Left ventricle myocardium inferior (tissue), 1 donor: ENCODE data around the gene CLDN4. TPM values are rescaled to one million over a fixed set of nuclear protein-coding genes. Genes with fewer than 3 reads are reported as not detected.
"Not testable (repeated sequence)": the region's sequence is repeated elsewhere in the genome, so short reads cannot be mapped to it uniquely, and the experiment has no call there.

Experiments used
- DNase-seq: peaks from one replicate; pipeline ENCODE4 v3.0.0-alpha.2; 2020
- H3K27ac ChIP-seq: fragments of 200-600 bp; replicated peaks from 2 replicates; pipeline ENCODE4 v1.8.0; 2021
- H3K27me3 ChIP-seq: fragments of 200-600 bp; 2 replicates; pipeline ENCODE4 v1.8.0; 2021; ENCODE audit warnings: low read depth
- H3K36me3 ChIP-seq: fragments of 200-600 bp; 2 replicates; pipeline ENCODE4 v1.8.0; 2021
- H3K4me1 ChIP-seq: fragments of 200-600 bp; 2 replicates; pipeline ENCODE4 v1.8.0; 2021
- H3K4me3 ChIP-seq: fragments of 200-600 bp; 2 replicates; pipeline ENCODE4 v1.8.0; 2021; ENCODE audit warnings: mild to moderate bottlenecking, moderate library complexity
- H3K9me3 ChIP-seq: fragments of 200-600 bp; replicated peaks from 2 replicates; pipeline ENCODE4 v1.8.0; 2021
- CTCF ChIP-seq: fragments of 200-600 bp; IDR thresholded peaks from 2 replicates; pipeline ENCODE4 v1.8.0; 2021; ENCODE audit warnings: antibody characterized with exemption, mild to moderate bottlenecking, borderline replicate concordance
- intact Hi-C: fragments of 100-400 bp; cut with micrococcal nuclease; formaldehyde crosslinking; loops from one replicate; pipeline ENCODE4 v1.11.0; 2022
- total RNA-seq: library from RNA; stranded (reverse); fragmentation: NEBNext Ultra II Directional; extraction: Animal tissue kit (Norgen Biotek cat#: 25700); gene quantifications from one replicate; pipeline ENCODE4 v1.2.1, GENCODE V29; 2021
- donor health status: DM: no; HTN: yes; CAD: no; lungs with severe emphysema.

The CLDN4 gene
- total RNA-seq, 1 donor from 2014 or later, result 0.27 TPM

- Histone ChIP-seq H3K36me3 (no peaks in the 10 kb centered on the region), H3K27ac (no peak overlapping the region), H3K4me3 (no peak overlapping the region), H3K4me1 (peaks cover 12% of the 10 kb centered on the region), H3K9me3 (no peaks in the 10 kb centered on the region), H3K27me3 (no peaks in the 10 kb centered on the region)
- intact Hi-C loops, result no loop called here
- DNase-seq, result no peak
- TF ChIP-seq CTCF, result no peak
Measured at GRCh38 chr7:73844131-73844547, 13.3 kb downstream of the CLDN4 start.

GRCh38 chr7:73844848-73845460, 14.2 kb downstream of the CLDN4 start:
- Histone ChIP-seq H3K36me3 (no peaks in the 10 kb centered on the region), H3K4me3 (no peak overlapping the region), H3K4me1 (peaks cover 12% of the 10 kb centered on the region), H3K27ac (peak overlapping the region; percentile 3), H3K9me3 (no peaks in the 10 kb centered on the region), H3K27me3 (no peaks in the 10 kb centered on the region)
- no peak for DNase-seq
- no peak for TF ChIP-seq CTCF
- intact Hi-C loops, result no loop called here

GRCh38 chr7:73845701-73846195, 15.0 kb downstream of the CLDN4 start:
- H3K9me3 ChIP-seq, DNase-seq, H3K4me3 ChIP-seq, H3K36me3 ChIP-seq, H3K27me3 ChIP-seq, intact Hi-C loops: not testable (repeated sequence)
- Histone ChIP-seq H3K4me1 (peaks cover 13% of the 10 kb centered on the region), H3K27ac (peak overlapping the region; percentile 19)

- no peak overlapping the region for H3K27ac ChIP-seq
- intact Hi-C loops, result no loop called here
- H3K27me3 ChIP-seq, result peaks cover 9% of the 10 kb centered on the region
- H3K9me3 ChIP-seq, result no peaks in the 10 kb centered on the region
- H3K36me3 ChIP-seq, result no peaks in the 10 kb centered on the region
- H3K4me3 ChIP-seq, result no peak overlapping the region
- no peak for TF ChIP-seq CTCF
- peaks cover 12% of the 10 kb centered on the region for H3K4me1 ChIP-seq
- no peak for DNase-seq
Measured at GRCh38 chr7:73847941-73848723, 17.3 kb downstream of the CLDN4 start.

- Histone ChIP-seq H3K27ac (peak overlapping the region; percentile 66), H3K4me3 (no peak overlapping the region), H3K4me1 (peaks cover 12% of the 10 kb centered on the region), H3K27me3 (peaks cover 29% of the 10 kb centered on the region), H3K9me3 (no peaks in the 10 kb centered on the region), H3K36me3 (no peaks in the 10 kb centered on the region)
- no peak for TF ChIP-seq CTCF
- no peak for DNase-seq
- intact Hi-C loops, result loop anchor here (5.0 kb wide), 1 partner anchor 38 kb away; no protein-coding TSS in a partner anchor
Measured at GRCh38 chr7:73850781-73851207, 20.0 kb downstream of the CLDN4 start.
